ENCODE data around the gene MRI1.

GRCh38 chr19:13782537-13782936 is 18.2 kb downstream of the MRI1 start:
- TF ChIP-seq, protein P1, sequence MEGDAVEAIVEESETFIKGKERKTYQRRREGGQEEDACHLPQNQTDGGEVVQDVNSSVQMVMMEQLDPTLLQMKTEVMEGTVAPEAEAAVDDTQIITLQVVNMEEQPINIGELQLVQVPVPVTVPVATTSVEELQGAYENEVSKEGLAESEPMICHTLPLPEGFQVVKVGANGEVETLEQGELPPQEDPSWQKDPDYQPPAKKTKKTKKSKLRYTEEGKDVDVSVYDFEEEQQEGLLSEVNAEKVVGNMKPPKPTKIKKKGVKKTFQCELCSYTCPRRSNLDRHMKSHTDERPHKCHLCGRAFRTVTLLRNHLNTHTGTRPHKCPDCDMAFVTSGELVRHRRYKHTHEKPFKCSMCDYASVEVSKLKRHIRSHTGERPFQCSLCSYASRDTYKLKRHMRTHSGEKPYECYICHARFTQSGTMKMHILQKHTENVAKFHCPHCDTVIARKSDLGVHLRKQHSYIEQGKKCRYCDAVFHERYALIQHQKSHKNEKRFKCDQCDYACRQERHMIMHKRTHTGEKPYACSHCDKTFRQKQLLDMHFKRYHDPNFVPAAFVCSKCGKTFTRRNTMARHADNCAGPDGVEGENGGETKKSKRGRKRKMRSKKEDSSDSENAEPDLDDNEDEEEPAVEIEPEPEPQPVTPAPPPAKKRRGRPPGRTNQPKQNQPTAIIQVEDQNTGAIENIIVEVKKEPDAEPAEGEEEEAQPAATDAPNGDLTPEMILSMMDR (IDR thresholded peaks at IDR 0.05; ENCODE audit: low read depth, low read length, missing input control): no peak
- TF ChIP-seq RAD21 (IDR thresholded peaks at IDR 0.05): no peak
- TF ChIP-seq, protein P2, sequence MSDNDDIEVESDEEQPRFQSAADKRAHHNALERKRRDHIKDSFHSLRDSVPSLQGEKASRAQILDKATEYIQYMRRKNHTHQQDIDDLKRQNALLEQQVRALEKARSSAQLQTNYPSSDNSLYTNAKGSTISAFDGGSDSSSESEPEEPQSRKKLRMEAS (IDR thresholded peaks at IDR 0.05): no peak
- TF ChIP-seq JUND (IDR thresholded peaks at IDR 0.05): no peak
- TF ChIP-seq GABPA (IDR thresholded peaks at IDR 0.05 in 1 of 2, conservative IDR thresholded peaks at IDR 0.05 in 1 of 2): no peak
- TF ChIP-seq REST (IDR thresholded peaks at IDR 0.05): no peak
- TF ChIP-seq HNF4G (IDR thresholded peaks at IDR 0.05): no peak
- no peak for TF ChIP-seq FOXA1 (IDR thresholded peaks at IDR 0.05)
- TF ChIP-seq, protein P3, sequence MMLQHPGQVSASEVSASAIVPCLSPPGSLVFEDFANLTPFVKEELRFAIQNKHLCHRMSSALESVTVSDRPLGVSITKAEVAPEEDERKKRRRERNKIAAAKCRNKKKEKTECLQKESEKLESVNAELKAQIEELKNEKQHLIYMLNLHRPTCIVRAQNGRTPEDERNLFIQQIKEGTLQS (IDR thresholded peaks at IDR 0.05): no peak
- TF ChIP-seq TAF1 (conservative IDR thresholded peaks at IDR 0.05): no peak

All from liver (tissue), 3 donors.